SK-N-MC (cell line): Measurements from ENCODE around the gene CYP46A1.

ENCODE experiments used
- EZH2 ChIP-seq: fragments of 200-600 bp; sonication (generic); IDR thresholded peaks from one replicate; pipeline ENCODE4 v1.6.1; 2017; ENCODE audit warnings: antibody characterized with exemption
- POLR2AphosphoS5 ChIP-seq: IDR thresholded peaks from 2 replicates; pipeline ENCODE4 v1.6.1; 2012; ENCODE audit warnings: mild to moderate bottlenecking, low read depth, low read length, borderline replicate concordance

DNA sequence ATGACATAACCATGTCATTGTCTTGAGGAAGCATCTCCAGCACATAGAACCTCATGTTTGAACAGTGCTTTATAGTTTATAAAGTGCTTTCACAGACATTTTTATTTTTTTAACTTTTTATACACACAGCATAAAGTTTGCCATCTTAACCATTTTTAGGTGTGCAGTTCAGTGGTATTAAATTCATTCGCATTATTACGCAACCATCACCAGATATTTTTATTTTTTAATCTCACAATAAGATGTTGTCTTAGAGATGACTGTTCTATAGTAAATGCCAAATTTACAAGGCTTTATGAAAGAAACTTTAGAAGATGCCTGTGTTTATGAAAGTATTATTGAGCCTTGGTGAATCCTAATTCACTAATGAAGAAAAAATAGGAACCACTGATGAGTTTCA is 19.9 kb downstream of the CYP46A1 start:
- TF ChIP-seq POLR2AphosphoS5 (no peak), EZH2 (no peak)
